H9 (cell line): ENCODE data around the gene NENF. TPM values are rescaled to one million over a fixed set of nuclear protein-coding genes. Genes with fewer than 3 reads are reported as not detected.

Source experiments
- DNase-seq: peaks from one replicate; pipeline ENCODE4 v3.0.0-alpha.2; 2017
- H2AFZ ChIP-seq: one replicate; pipeline ENCODE4 v1.6.1; 2013; ENCODE audit warnings: mild to moderate bottlenecking, low read length, control low read depth, moderate library complexity
- H2AK5ac ChIP-seq: 2 replicates; pipeline ENCODE4 v1.6.1; 2013; ENCODE audit warnings: low read length, control low read depth, mixed read lengths; ENCODE audit not compliant: insufficient read length
- H2BK120ac ChIP-seq: one replicate; pipeline ENCODE4 v1.6.1; 2013; ENCODE audit warnings: low read depth, mild to moderate bottlenecking, low read length, control low read depth, inconsistent platforms; ENCODE audit not compliant: poor library complexity, severe bottlenecking
- H2BK12ac ChIP-seq: 2 replicates; pipeline ENCODE4 v1.6.1; 2013; ENCODE audit warnings: low read length, control low read depth, mixed read lengths, low read depth; ENCODE audit not compliant: insufficient read length
- H2BK15ac ChIP-seq: 2 replicates; pipeline ENCODE4 v1.6.1; 2013; ENCODE audit warnings: low read depth, low read length, control low read depth
- H2BK20ac ChIP-seq: one replicate; pipeline ENCODE4 v1.6.1; 2013; ENCODE audit warnings: low read depth, mild to moderate bottlenecking, low read length, control low read depth, inconsistent platforms; ENCODE audit not compliant: poor library complexity, severe bottlenecking
- H2BK5ac ChIP-seq: 2 replicates; pipeline ENCODE4 v1.6.1; 2013; ENCODE audit warnings: low read length, control low read depth, mixed read lengths; ENCODE audit not compliant: insufficient read length
- H3K14ac ChIP-seq: 2 replicates; pipeline ENCODE4 v1.6.1; 2013; ENCODE audit warnings: low read length, control low read depth; ENCODE audit not compliant: insufficient read depth
- H3K18ac ChIP-seq: 2 replicates; pipeline ENCODE4 v1.6.1; 2013; ENCODE audit warnings: low read depth, mild to moderate bottlenecking, mixed read lengths, low read length, control low read depth; ENCODE audit not compliant: insufficient read length
- H3K23ac ChIP-seq: 2 replicates; pipeline ENCODE4 v1.6.1; 2013; ENCODE audit warnings: low read length, control low read depth, mixed read lengths, low read depth; ENCODE audit not compliant: insufficient read length
- H3K23me2 ChIP-seq: 2 replicates; pipeline ENCODE4 v1.6.1; 2013; ENCODE audit warnings: low read depth, mild to moderate bottlenecking, mixed read lengths, low read length, control low read depth; ENCODE audit not compliant: insufficient read length, poor library complexity, severe bottlenecking
- H3K27ac ChIP-seq: 2 replicates; pipeline ENCODE4 v1.5.1; 2013; ENCODE audit warnings: low read length, control low read depth, mixed read lengths, low read depth; ENCODE audit not compliant: insufficient read length
- H3K27me3 ChIP-seq: 2 replicates; pipeline ENCODE4 v1.6.1; 2013; ENCODE audit warnings: low read length, control low read depth, inconsistent platforms; ENCODE audit not compliant: insufficient read depth
- H3K4ac ChIP-seq: 2 replicates; pipeline ENCODE4 v1.6.1; 2013; ENCODE audit warnings: low read depth, mild to moderate bottlenecking, control low read depth, inconsistent platforms, low read length, moderate library complexity
- H3K4me1 ChIP-seq: 2 replicates; pipeline ENCODE4 v1.6.1; 2013; ENCODE audit warnings: low read length, control low read depth, inconsistent platforms; ENCODE audit not compliant: insufficient read depth
- H3K4me2 ChIP-seq: 2 replicates; pipeline ENCODE4 v1.6.1; 2013; ENCODE audit warnings: low read length, control low read depth, mixed read lengths; ENCODE audit not compliant: insufficient read length, insufficient read depth
- H3K56ac ChIP-seq: 2 replicates; pipeline ENCODE4 v1.6.1; 2013; ENCODE audit warnings: low read depth, mild to moderate bottlenecking, mixed read lengths, low read length, control low read depth; ENCODE audit not compliant: insufficient read length
- H3K79me1 ChIP-seq: 2 replicates; pipeline ENCODE4 v1.6.1; 2013; ENCODE audit warnings: low read depth, mild to moderate bottlenecking, moderate library complexity, low read length, control low read depth, inconsistent platforms; ENCODE audit not compliant: insufficient read depth, poor library complexity, severe bottlenecking
- H3K79me2 ChIP-seq: 2 replicates; pipeline ENCODE4 v1.6.1; 2013; ENCODE audit warnings: low read length, control low read depth, inconsistent platforms; ENCODE audit not compliant: insufficient read depth
- H3K9ac ChIP-seq: 2 replicates; pipeline ENCODE4 v1.6.1; 2013; ENCODE audit warnings: low read length, control low read depth, mixed read lengths; ENCODE audit not compliant: insufficient read length; ENCODE audit errors: extremely low read depth
- H3K9me3 ChIP-seq: one replicate; pipeline ENCODE4 v1.6.1; 2013; ENCODE audit warnings: low read depth, low read length, inconsistent platforms; ENCODE audit not compliant: control insufficient read depth
- H3T11ph ChIP-seq: one replicate; pipeline ENCODE4 v1.6.1; 2013; ENCODE audit warnings: mild to moderate bottlenecking, low read length, control low read depth, inconsistent platforms
- H4K20me1 ChIP-seq: one replicate; pipeline ENCODE4 v1.6.1; 2013; ENCODE audit not compliant: control insufficient read depth, insufficient read length, insufficient read depth
- H4K5ac ChIP-seq: 2 replicates; pipeline ENCODE4 v1.6.1; 2013; ENCODE audit warnings: low read depth, mild to moderate bottlenecking, mixed read lengths, low read length, control low read depth; ENCODE audit not compliant: insufficient read length
- H4K8ac ChIP-seq: replicated peaks from 2 replicates; pipeline ENCODE4 v1.6.1; 2013; ENCODE audit warnings: low read length, control low read depth, mixed read lengths, low read depth; ENCODE audit not compliant: insufficient read length
- H4K91ac ChIP-seq: 2 replicates; pipeline ENCODE4 v1.6.1; 2013; ENCODE audit warnings: low read depth, mild to moderate bottlenecking, moderate library complexity, mixed read lengths, low read length, control low read depth; ENCODE audit not compliant: insufficient read length
- H3K27ac Mint-ChIP-seq, 3 experiments: 2 replicates in 2 of 3; 3 replicates in 1 of 3; pipeline ENCODE4 v1.8.0; 2020 to 2021; ENCODE audit warnings: mixed read lengths in 3 of 3, mild to moderate bottlenecking in 1 of 3, moderate library complexity in 1 of 3
- H3K27me3 Mint-ChIP-seq: 2 replicates; pipeline ENCODE4 v1.8.0; 2021; ENCODE audit warnings: low read depth, mild to moderate bottlenecking, moderate library complexity, mixed read lengths
- H3K36me3 Mint-ChIP-seq, 3 experiments: 2 replicates in 2 of 3; 3 replicates in 1 of 3; pipeline ENCODE4 v1.8.0; 2020 to 2021; ENCODE audit warnings: low read depth in 3 of 3, mixed read lengths in 3 of 3; ENCODE audit not compliant: insufficient read depth in 1 of 3
- H3K4me1 Mint-ChIP-seq, 2 experiments: 2 replicates each; pipeline ENCODE4 v1.8.0; 2020; ENCODE audit warnings: mixed read lengths in 2 of 2
- H3K4me3 Mint-ChIP-seq, 2 experiments: 2 replicates in 1 of 2; 3 replicates in 1 of 2; pipeline ENCODE4 v1.8.0; 2020 to 2021; ENCODE audit warnings: mild to moderate bottlenecking in 2 of 2, mixed read lengths in 2 of 2, moderate library complexity in 1 of 2
- H3K9me3 Mint-ChIP-seq, 2 experiments: 2 replicates in 1 of 2; 3 replicates in 1 of 2; pipeline ENCODE4 v1.8.0; 2020; ENCODE audit warnings: mild to moderate bottlenecking in 2 of 2, mixed read lengths in 2 of 2, moderate library complexity in 1 of 2
- CTCF ChIP-seq: fragments of 200-600 bp; sonication (generic); conservative IDR thresholded peaks from 3 replicates; pipeline ENCODE4 v1.8.0; 2021; ENCODE audit warnings: antibody characterized with exemption, mild to moderate bottlenecking
- WGBS: extraction: QIAGEN DNeasy Blood & Tissue Kit; methylation state at CpG from one replicate; pipeline ENCODE4 v1.1.7; 2013; ENCODE audit warnings: missing lambda C conversion rate, low lambda C conversion rate, mixed read lengths; ENCODE audit not compliant: insufficient read length; ENCODE audit errors: extremely low coverage; 5-methylcytosine and 5-hydroxymethylcytosine counted together
- total RNA-seq: library from RNA; stranded (reverse); gene quantifications from 2 replicates; pipeline ENCODE4 v1.2.1, GENCODE V29; 2021

Gene NENF
- total RNA-seq, 1 experiment from 2014 or later: 28.3 TPM

DNA sequence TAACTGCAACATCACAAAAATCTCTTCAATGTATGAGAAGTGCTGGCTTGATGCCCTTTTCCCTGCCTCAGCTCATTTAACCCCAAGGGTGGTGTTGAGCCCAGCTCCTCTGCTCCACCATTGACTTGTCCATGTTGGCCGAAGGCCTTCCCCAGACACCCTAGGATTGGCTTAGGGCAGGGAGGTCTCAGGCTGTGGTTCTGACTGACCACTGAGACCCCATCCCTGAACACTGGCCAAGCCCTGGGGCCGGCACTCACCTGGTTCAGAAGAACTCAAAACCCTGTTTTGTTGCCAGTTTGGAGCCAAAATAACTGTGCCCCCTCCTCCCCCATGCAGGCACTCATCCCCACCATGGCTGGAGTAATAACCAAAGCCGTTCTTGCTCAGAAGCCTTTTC, 38.6 kb downstream of the NENF start:
- H3K27me3 Mint-ChIP-seq: no peaks in the 10 kb centered on the region
- H3K9ac ChIP-seq: no peak overlapping the region
- H4K8ac ChIP-seq: no peak overlapping the region
- no peak overlapping the region for H2BK12ac ChIP-seq
- H3K23me2 ChIP-seq: no peaks in the 10 kb centered on the region
- no peak for DNase-seq
- H2BK120ac ChIP-seq: no peak overlapping the region
- no peak overlapping the region for H3K27ac Mint-ChIP-seq
- TF ChIP-seq CTCF: no peak
- no peak overlapping the region for H2BK20ac ChIP-seq
- no peaks in the 10 kb centered on the region for H3K27me3 ChIP-seq
- H4K20me1 ChIP-seq: no peaks in the 10 kb centered on the region
- H3K18ac ChIP-seq: no peak overlapping the region
- H4K91ac ChIP-seq: no peak overlapping the region
- no CpG with 5 or more reads among the region's 3 CpGs for WGBS
- no peaks in the 10 kb centered on the region for H3K9me3 ChIP-seq
- H3K27ac ChIP-seq: no peak overlapping the region
- no peak overlapping the region for H3K56ac ChIP-seq
- no peaks in the 10 kb centered on the region for H3K79me2 ChIP-seq
- peaks cover 5 to 9% of the 10 kb centered on the region in 2 experiments for H3K4me1 Mint-ChIP-seq
- no peak overlapping the region for H2BK5ac ChIP-seq
- peaks cover 8 to 9% of the 10 kb centered on the region in 2 experiments for H3K9me3 Mint-ChIP-seq
- H3K4me2 ChIP-seq: no peak overlapping the region
- no peak overlapping the region for H2BK15ac ChIP-seq
- peaks cover 0 to 1% (median 0%) of the 10 kb centered on the region in 3 experiments; a peak in 1 of 7 replicates for H3K36me3 Mint-ChIP-seq
- H4K5ac ChIP-seq: no peak overlapping the region
- H3T11ph ChIP-seq: no peak overlapping the region
- no peaks in the 10 kb centered on the region for H3K79me1 ChIP-seq
- no peak overlapping the region for H2AFZ ChIP-seq
- no peak overlapping the region for H3K4me3 Mint-ChIP-seq
- no peaks in the 10 kb centered on the region for H3K4me1 ChIP-seq
- H3K23ac ChIP-seq: no peak overlapping the region
- H3K14ac ChIP-seq: no peak overlapping the region
- no peak overlapping the region for H3K4ac ChIP-seq
- H2AK5ac ChIP-seq: no peak overlapping the region
